H9 (cell line): ENCODE measurements around the gene ADAT1. TPM values are rescaled to one million over a fixed set of nuclear protein-coding genes. Genes with fewer than 3 reads are reported as not detected.

Experiments used
- DNase-seq: peaks from one replicate; pipeline ENCODE4 v3.0.0-alpha.2; 2017
- H2AFZ ChIP-seq: one replicate; pipeline ENCODE4 v1.6.1; 2013; ENCODE audit warnings: mild to moderate bottlenecking, low read length, control low read depth, moderate library complexity
- H2AK5ac ChIP-seq: 2 replicates; pipeline ENCODE4 v1.6.1; 2013; ENCODE audit warnings: low read length, control low read depth, mixed read lengths; ENCODE audit not compliant: insufficient read length
- H2BK120ac ChIP-seq: one replicate; pipeline ENCODE4 v1.6.1; 2013; ENCODE audit warnings: low read depth, mild to moderate bottlenecking, low read length, control low read depth, inconsistent platforms; ENCODE audit not compliant: poor library complexity, severe bottlenecking
- H2BK12ac ChIP-seq: 2 replicates; pipeline ENCODE4 v1.6.1; 2013; ENCODE audit warnings: low read length, control low read depth, mixed read lengths, low read depth; ENCODE audit not compliant: insufficient read length
- H2BK15ac ChIP-seq: 2 replicates; pipeline ENCODE4 v1.6.1; 2013; ENCODE audit warnings: low read depth, low read length, control low read depth
- H2BK20ac ChIP-seq: one replicate; pipeline ENCODE4 v1.6.1; 2013; ENCODE audit warnings: low read depth, mild to moderate bottlenecking, low read length, control low read depth, inconsistent platforms; ENCODE audit not compliant: poor library complexity, severe bottlenecking
- H2BK5ac ChIP-seq: 2 replicates; pipeline ENCODE4 v1.6.1; 2013; ENCODE audit warnings: low read length, control low read depth, mixed read lengths; ENCODE audit not compliant: insufficient read length
- H3K14ac ChIP-seq: 2 replicates; pipeline ENCODE4 v1.6.1; 2013; ENCODE audit warnings: low read length, control low read depth; ENCODE audit not compliant: insufficient read depth
- H3K18ac ChIP-seq: 2 replicates; pipeline ENCODE4 v1.6.1; 2013; ENCODE audit warnings: low read depth, mild to moderate bottlenecking, mixed read lengths, low read length, control low read depth; ENCODE audit not compliant: insufficient read length
- H3K23ac ChIP-seq: 2 replicates; pipeline ENCODE4 v1.6.1; 2013; ENCODE audit warnings: low read length, control low read depth, mixed read lengths, low read depth; ENCODE audit not compliant: insufficient read length
- H3K23me2 ChIP-seq: 2 replicates; pipeline ENCODE4 v1.6.1; 2013; ENCODE audit warnings: low read depth, mild to moderate bottlenecking, mixed read lengths, low read length, control low read depth; ENCODE audit not compliant: insufficient read length, poor library complexity, severe bottlenecking
- H3K27ac ChIP-seq: 2 replicates; pipeline ENCODE4 v1.5.1; 2013; ENCODE audit warnings: low read length, control low read depth, mixed read lengths, low read depth; ENCODE audit not compliant: insufficient read length
- H3K27me3 ChIP-seq: 2 replicates; pipeline ENCODE4 v1.6.1; 2013; ENCODE audit warnings: low read length, control low read depth, inconsistent platforms; ENCODE audit not compliant: insufficient read depth
- H3K4ac ChIP-seq: 2 replicates; pipeline ENCODE4 v1.6.1; 2013; ENCODE audit warnings: low read depth, mild to moderate bottlenecking, control low read depth, inconsistent platforms, low read length, moderate library complexity
- H3K4me1 ChIP-seq: 2 replicates; pipeline ENCODE4 v1.6.1; 2013; ENCODE audit warnings: low read length, control low read depth, inconsistent platforms; ENCODE audit not compliant: insufficient read depth
- H3K4me2 ChIP-seq: 2 replicates; pipeline ENCODE4 v1.6.1; 2013; ENCODE audit warnings: low read length, control low read depth, mixed read lengths; ENCODE audit not compliant: insufficient read length, insufficient read depth
- H3K56ac ChIP-seq: 2 replicates; pipeline ENCODE4 v1.6.1; 2013; ENCODE audit warnings: low read depth, mild to moderate bottlenecking, mixed read lengths, low read length, control low read depth; ENCODE audit not compliant: insufficient read length
- H3K79me1 ChIP-seq: 2 replicates; pipeline ENCODE4 v1.6.1; 2013; ENCODE audit warnings: low read depth, mild to moderate bottlenecking, moderate library complexity, low read length, control low read depth, inconsistent platforms; ENCODE audit not compliant: insufficient read depth, poor library complexity, severe bottlenecking
- H3K79me2 ChIP-seq: 2 replicates; pipeline ENCODE4 v1.6.1; 2013; ENCODE audit warnings: low read length, control low read depth, inconsistent platforms; ENCODE audit not compliant: insufficient read depth
- H3K9ac ChIP-seq: 2 replicates; pipeline ENCODE4 v1.6.1; 2013; ENCODE audit warnings: low read length, control low read depth, mixed read lengths; ENCODE audit not compliant: insufficient read length; ENCODE audit errors: extremely low read depth
- H3K9me3 ChIP-seq: one replicate; pipeline ENCODE4 v1.6.1; 2013; ENCODE audit warnings: low read depth, low read length, inconsistent platforms; ENCODE audit not compliant: control insufficient read depth
- H3T11ph ChIP-seq: one replicate; pipeline ENCODE4 v1.6.1; 2013; ENCODE audit warnings: mild to moderate bottlenecking, low read length, control low read depth, inconsistent platforms
- H4K20me1 ChIP-seq: one replicate; pipeline ENCODE4 v1.6.1; 2013; ENCODE audit not compliant: control insufficient read depth, insufficient read length, insufficient read depth
- H4K5ac ChIP-seq: 2 replicates; pipeline ENCODE4 v1.6.1; 2013; ENCODE audit warnings: low read depth, mild to moderate bottlenecking, mixed read lengths, low read length, control low read depth; ENCODE audit not compliant: insufficient read length
- H4K8ac ChIP-seq: replicated peaks from 2 replicates; pipeline ENCODE4 v1.6.1; 2013; ENCODE audit warnings: low read length, control low read depth, mixed read lengths, low read depth; ENCODE audit not compliant: insufficient read length
- H4K91ac ChIP-seq: 2 replicates; pipeline ENCODE4 v1.6.1; 2013; ENCODE audit warnings: low read depth, mild to moderate bottlenecking, moderate library complexity, mixed read lengths, low read length, control low read depth; ENCODE audit not compliant: insufficient read length
- H3K27ac Mint-ChIP-seq, 3 experiments: 2 replicates in 2 of 3; 3 replicates in 1 of 3; pipeline ENCODE4 v1.8.0; 2020 to 2021; ENCODE audit warnings: mixed read lengths in 3 of 3, mild to moderate bottlenecking in 1 of 3, moderate library complexity in 1 of 3
- H3K27me3 Mint-ChIP-seq: 2 replicates; pipeline ENCODE4 v1.8.0; 2021; ENCODE audit warnings: low read depth, mild to moderate bottlenecking, moderate library complexity, mixed read lengths
- H3K36me3 Mint-ChIP-seq, 3 experiments: 2 replicates in 2 of 3; 3 replicates in 1 of 3; pipeline ENCODE4 v1.8.0; 2020 to 2021; ENCODE audit warnings: low read depth in 3 of 3, mixed read lengths in 3 of 3; ENCODE audit not compliant: insufficient read depth in 1 of 3
- H3K4me1 Mint-ChIP-seq, 2 experiments: 2 replicates each; pipeline ENCODE4 v1.8.0; 2020; ENCODE audit warnings: mixed read lengths in 2 of 2
- H3K4me3 Mint-ChIP-seq, 2 experiments: 2 replicates in 1 of 2; 3 replicates in 1 of 2; pipeline ENCODE4 v1.8.0; 2020 to 2021; ENCODE audit warnings: mild to moderate bottlenecking in 2 of 2, mixed read lengths in 2 of 2, moderate library complexity in 1 of 2
- H3K9me3 Mint-ChIP-seq, 2 experiments: 2 replicates in 1 of 2; 3 replicates in 1 of 2; pipeline ENCODE4 v1.8.0; 2020; ENCODE audit warnings: mild to moderate bottlenecking in 2 of 2, mixed read lengths in 2 of 2, moderate library complexity in 1 of 2
- WGBS: extraction: QIAGEN DNeasy Blood & Tissue Kit; methylation state at CpG from one replicate; pipeline ENCODE4 v1.1.7; 2013; ENCODE audit warnings: missing lambda C conversion rate, low lambda C conversion rate, mixed read lengths; ENCODE audit not compliant: insufficient read length; ENCODE audit errors: extremely low coverage; 5-methylcytosine and 5-hydroxymethylcytosine counted together
- total RNA-seq: library from RNA; stranded (reverse); gene quantifications from 2 replicates; pipeline ENCODE4 v1.2.1, GENCODE V29; 2021
- TF ChIP-seq, protein P1 (sequence below): fragments of 200-600 bp; sonication (generic); conservative IDR thresholded peaks from 3 replicates; pipeline ENCODE4 v1.8.0; 2021; ENCODE audit warnings: antibody characterized with exemption, mild to moderate bottlenecking

Gene ADAT1
- total RNA-seq, 1 experiment from 2014 or later: 54.2 TPM

GRCh38 chr16:75576384-75576811 is 46.7 kb downstream of the ADAT1 start:
- WGBS: no CpG with 5 or more reads among the region's 3 CpGs
- no peaks in the 10 kb centered on the region for H3K9me3 ChIP-seq
- no peak overlapping the region for H4K91ac ChIP-seq
- H3K23me2 ChIP-seq: no peaks in the 10 kb centered on the region
- no peak overlapping the region for H2BK15ac ChIP-seq
- no peak overlapping the region for H2BK12ac ChIP-seq
- TF ChIP-seq, protein P1, sequence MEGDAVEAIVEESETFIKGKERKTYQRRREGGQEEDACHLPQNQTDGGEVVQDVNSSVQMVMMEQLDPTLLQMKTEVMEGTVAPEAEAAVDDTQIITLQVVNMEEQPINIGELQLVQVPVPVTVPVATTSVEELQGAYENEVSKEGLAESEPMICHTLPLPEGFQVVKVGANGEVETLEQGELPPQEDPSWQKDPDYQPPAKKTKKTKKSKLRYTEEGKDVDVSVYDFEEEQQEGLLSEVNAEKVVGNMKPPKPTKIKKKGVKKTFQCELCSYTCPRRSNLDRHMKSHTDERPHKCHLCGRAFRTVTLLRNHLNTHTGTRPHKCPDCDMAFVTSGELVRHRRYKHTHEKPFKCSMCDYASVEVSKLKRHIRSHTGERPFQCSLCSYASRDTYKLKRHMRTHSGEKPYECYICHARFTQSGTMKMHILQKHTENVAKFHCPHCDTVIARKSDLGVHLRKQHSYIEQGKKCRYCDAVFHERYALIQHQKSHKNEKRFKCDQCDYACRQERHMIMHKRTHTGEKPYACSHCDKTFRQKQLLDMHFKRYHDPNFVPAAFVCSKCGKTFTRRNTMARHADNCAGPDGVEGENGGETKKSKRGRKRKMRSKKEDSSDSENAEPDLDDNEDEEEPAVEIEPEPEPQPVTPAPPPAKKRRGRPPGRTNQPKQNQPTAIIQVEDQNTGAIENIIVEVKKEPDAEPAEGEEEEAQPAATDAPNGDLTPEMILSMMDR: no peak
- H4K20me1 ChIP-seq: no peaks in the 10 kb centered on the region
- no peak overlapping the region for H3K27ac ChIP-seq
- no peak overlapping the region for H4K5ac ChIP-seq
- Mint-ChIP-seq H3K4me3 (no peak overlapping the region), H3K36me3 (peaks cover 17 to 64% (median 55%) of the 10 kb centered on the region in 3 experiments; a peak in 6 of 7 replicates), H3K4me1 (peaks cover 14 to 15% of the 10 kb centered on the region in 2 experiments), H3K27ac (peak overlapping the region in 2 of 3 experiments; percentile 4 to 9; a peak in 2 of 7 replicates), H3K27me3 (no peaks in the 10 kb centered on the region), H3K9me3 (no peaks in the 10 kb centered on the region)
- no peak overlapping the region for H2AK5ac ChIP-seq
- H3K9ac ChIP-seq: no peak overlapping the region
- H3K79me1 ChIP-seq: no peaks in the 10 kb centered on the region
- DNase-seq: no peak
- no peak overlapping the region for H3K56ac ChIP-seq
- no peak overlapping the region for H3K23ac ChIP-seq
- H3K18ac ChIP-seq: no peak overlapping the region
- no peak overlapping the region for H3T11ph ChIP-seq
- no peaks in the 10 kb centered on the region for H3K27me3 ChIP-seq
- H2BK120ac ChIP-seq: no peak overlapping the region
- no peak overlapping the region for H3K14ac ChIP-seq
- H4K8ac ChIP-seq: no peak overlapping the region
- H2BK20ac ChIP-seq: no peak overlapping the region
- peaks cover 8% of the 10 kb centered on the region; the same call in 1 of the 2 replicates for H3K4me1 ChIP-seq
- no peak overlapping the region for H3K4me2 ChIP-seq
- no peaks in the 10 kb centered on the region for H3K79me2 ChIP-seq
- no peak overlapping the region for H3K4ac ChIP-seq
- no peak overlapping the region for H2BK5ac ChIP-seq
- no peak overlapping the region for H2AFZ ChIP-seq
